HTR-8/SVneo (cell line): ENCODE measurements around the gene KLHL7.
A peak's percentile ranks its signal among the peaks of the same experiment; 100 is the strongest.
"Not testable (repeated sequence)": the region's sequence is repeated elsewhere in the genome, so short reads cannot be mapped to it uniquely, and the experiment has no call there.

Source experiments
- DNase-seq: peaks from one replicate; pipeline ENCODE4 v3.0.0; 2011; ENCODE audit warnings: low spot score, mixed read lengths; ENCODE audit not compliant: insufficient read length
- FAIRE-seq: peaks from 2 replicates; lab custom pipeline; 2011; peaks lifted over from hg19 to GRCh38; lab: Jason Lieb, UNC

Gene KLHL7

GRCh38 chr7:23168111-23168885 lies 62.7 kb downstream of the KLHL7 start:
- DNase-seq: no peak
- no peak for FAIRE-seq

GRCh38 chr7:23175938-23176337 lies 70.4 kb downstream of the KLHL7 start:
- no peak for FAIRE-seq
- no peak for DNase-seq

GRCh38 chr7:23181684-23182553 lies 76.3 kb downstream of the KLHL7 start, which contains the start of gene NUP42:
Gene NUP42, plus strand, starts transcription at chr7:23182048. Its CDS starts 38 bp downstream, at chr7:23182086.
- FAIRE-seq: peak; percentile 95
- DNase-seq: peak; percentile 97

GRCh38 chr7:23183279-23184012 lies 77.9 kb downstream of the KLHL7 start:
- FAIRE-seq: no peak
- no peak for DNase-seq

DNA sequence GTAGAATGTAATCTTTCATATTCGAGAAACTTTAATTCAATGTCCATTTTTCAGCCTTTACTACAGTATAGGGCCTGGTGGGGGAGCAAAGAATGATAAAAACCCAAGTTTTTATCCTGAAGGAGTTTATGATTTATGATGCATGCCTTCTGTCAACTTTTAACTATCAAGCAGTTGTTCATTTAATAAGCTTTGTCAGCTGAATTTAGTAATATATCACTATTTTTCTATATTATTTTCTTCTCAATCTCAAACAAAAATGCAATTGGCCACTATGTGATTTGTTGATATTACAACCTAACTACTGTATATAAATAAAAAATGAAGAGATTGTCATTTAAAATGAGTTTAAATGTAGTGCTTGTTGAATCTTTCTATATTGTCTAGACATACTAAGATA lies 78.7 kb downstream of the KLHL7 start:
- DNase-seq (no peak), FAIRE-seq (no peak)

DNA sequence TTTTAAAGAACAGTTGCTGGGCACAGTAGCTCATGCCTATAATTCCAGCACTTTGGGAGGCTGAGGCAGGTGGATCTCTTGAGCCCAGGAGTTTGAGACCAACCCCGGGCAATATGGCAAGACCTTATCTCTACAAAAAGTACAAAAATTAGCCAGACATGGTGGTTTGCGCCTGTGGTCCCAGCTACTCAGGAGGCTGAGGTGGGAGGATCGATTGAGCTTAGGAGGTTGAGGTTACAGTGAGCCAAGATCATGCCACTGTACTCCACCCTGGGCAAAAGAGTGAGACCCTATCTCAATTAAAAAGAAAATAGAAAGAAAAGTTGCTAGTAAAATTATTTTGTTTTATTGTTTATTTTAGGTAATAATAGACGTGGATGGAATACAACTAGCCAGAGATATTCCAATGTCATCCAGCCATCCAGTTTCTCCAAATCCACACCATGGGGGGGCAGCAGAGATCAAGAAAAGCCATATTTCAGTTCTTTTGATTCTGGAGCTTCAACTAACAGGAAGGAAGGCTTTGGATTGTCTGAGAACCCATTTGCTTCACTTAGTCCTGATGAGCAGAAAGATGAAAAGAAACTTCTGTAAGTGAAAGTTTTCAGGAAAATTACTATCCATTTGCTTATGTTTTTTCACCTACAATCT lies 79.2 kb downstream of the KLHL7 start:
- DNase-seq: peak; percentile 49
- no peak for FAIRE-seq

DNA sequence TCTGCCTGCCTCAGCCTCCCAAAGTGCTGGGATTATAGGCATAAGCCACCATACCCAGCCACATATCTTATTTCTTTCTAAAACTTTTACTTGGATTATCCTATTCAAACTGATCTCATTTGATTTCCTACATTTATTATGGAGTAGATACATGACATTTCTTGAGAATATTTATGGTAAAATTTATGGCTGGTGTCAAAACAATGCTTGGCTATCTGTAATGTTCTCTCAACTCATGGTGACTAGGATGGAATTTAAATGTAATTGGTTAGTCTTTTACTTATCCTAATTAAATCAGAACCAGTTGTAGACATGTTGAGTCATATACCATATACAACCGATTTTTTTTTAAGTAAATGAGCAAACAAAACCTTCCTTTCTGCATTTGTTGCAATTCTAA lies 80.4 kb downstream of the KLHL7 start:
- DNase-seq (no peak), FAIRE-seq (no peak)

DNA sequence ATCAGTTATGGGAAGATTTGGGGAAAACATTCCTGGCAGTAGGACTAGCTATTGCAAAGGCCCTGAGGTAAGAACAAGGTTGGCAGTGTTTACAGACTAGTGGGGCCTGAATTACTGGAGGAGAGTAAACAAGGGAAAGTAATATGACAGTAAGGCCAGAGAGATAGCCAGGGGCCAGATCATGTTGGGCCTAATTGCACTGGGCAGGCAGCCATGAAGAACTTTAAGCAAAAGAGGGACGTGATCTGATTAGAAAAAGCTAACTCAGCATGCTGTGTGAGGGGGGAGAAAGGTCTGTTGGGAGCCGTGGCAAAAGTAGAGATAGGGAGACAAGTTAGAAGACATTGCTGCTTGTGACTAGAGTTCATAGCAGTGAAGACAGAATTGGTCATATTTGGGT lies 85.4 kb downstream of the KLHL7 start:
- FAIRE-seq (no peak), DNase-seq (no peak)

GRCh38 chr7:23193650-23194227 lies 88.2 kb downstream of the KLHL7 start:
- not testable (repeated sequence) for DNase-seq, FAIRE-seq

GRCh38 chr7:23196306-23196705 lies 90.7 kb downstream of the KLHL7 start:
- FAIRE-seq (no peak), DNase-seq (no peak)

- not testable (repeated sequence) for DNase-seq, FAIRE-seq
These were observed 92.2 kb downstream of the KLHL7 start for GRCh38 chr7:23197745-23198144.

GRCh38 chr7:23200331-23200730 lies 94.7 kb downstream of the KLHL7 start:
- FAIRE-seq: no peak
- no peak for DNase-seq

DNA sequence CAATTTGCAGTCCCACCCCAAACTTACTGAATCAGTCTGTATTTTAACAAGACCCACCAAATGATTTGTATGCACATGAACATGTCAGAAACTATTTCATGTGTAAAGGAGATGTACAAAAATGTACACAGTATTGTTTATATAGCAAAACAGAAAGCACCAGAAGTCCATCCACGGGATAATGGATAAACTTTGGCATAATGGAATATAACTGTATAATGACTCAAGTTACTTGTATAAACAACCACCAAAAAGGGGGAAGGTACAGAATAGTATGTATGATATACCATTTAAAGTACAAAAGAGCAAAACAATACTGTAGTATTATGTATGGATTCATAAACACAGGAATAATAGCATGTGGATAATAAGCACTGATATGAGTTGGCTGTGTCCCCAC lies 98.7 kb downstream of the KLHL7 start:
- DNase-seq (no peak), FAIRE-seq (no peak)

- no peak for FAIRE-seq
- no peak for DNase-seq
These were observed 100.0 kb downstream of the KLHL7 start for GRCh38 chr7:23205577-23205908.

DNA sequence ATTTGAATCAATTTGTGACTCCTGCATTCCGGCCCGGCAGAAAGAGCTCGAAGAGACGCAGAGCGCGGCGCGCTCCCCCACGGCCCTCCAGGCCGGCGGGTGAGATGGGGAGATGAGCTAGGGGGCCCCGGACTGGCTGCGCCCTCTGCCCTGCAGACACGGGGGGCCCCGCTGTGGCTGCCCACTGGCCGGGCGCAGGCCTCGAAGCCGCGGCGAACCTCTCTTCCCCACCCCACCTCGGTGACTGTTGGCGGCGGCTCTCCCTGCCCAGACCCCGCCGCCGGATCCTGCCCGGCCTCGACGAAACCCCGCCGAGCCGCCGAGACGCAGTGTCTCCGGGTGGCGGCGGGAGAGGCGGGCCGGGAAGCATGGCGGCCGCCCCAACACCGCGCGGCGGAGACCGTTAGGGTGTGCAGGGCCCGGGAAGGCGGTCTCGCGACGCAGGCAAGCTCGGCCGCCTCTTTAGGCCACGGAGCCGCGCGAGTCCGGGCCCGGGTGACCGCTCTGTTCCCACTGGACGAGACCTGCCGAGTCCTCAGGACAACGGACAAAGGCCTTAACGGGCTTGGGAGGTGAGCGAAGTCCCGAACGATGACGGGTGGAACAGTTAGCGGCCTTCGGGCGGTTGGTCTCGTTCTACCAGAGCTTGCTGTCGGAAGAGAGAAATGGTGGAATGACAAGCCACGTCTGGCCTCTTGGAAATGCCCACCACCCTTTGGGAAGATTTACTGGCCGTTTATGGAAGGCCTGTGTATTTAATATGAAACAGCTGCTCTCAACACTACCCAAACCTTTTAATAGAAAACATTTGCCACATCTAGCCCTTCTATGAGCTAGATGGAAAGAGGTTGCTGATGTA lies 100.6 kb downstream of the KLHL7 start:
- FAIRE-seq (no peak), DNase-seq (no peak)

- DNase-seq (no peak), FAIRE-seq (no peak)
These were observed 101.4 kb downstream of the KLHL7 start for GRCh38 chr7:23207021-23207420.

DNA sequence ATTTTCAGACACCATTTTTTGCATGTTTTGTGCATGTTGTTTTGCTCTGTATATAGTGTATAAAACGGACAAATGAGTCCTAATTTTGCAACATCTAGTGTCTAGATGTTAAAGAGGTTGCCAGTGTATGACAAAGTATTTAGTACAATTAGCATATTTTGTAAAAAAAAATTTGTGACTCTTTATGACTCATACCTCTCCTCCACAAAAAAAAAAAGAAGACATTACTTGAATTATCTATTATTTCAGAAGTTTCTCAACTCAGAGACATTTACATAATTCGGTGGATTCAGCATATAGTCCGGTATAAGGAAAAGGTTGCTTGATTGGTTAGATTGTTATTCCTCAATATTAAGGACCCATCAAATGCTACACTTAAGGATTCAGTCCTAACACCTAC lies 102.3 kb downstream of the KLHL7 start:
- FAIRE-seq: no peak
- DNase-seq: no peak

GRCh38 chr7:23208316-23208715 lies 102.7 kb downstream of the KLHL7 start:
- FAIRE-seq (no peak), DNase-seq (no peak)

DNA sequence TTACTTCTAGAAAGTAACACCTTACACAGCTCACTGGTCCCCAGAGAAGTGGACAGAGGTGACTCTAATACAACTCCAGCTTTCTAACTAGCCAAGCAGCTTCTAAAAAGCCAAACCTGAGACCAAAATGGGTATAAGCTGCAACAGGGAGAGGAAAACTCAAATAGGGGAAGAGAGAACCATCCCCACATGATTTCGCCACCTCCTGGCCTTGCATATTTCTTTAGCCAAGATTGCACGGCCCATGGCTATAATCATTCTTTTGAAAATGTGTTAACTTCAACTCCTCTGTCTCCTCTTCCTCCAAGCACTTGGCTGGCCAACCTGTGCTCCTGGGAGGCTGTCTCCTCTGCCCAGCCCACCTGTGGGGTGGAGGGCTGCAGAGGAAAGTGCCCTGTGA lies 104.9 kb downstream of the KLHL7 start:
- FAIRE-seq (no peak), DNase-seq (no peak)
